NCI-H510A (cell line): ENCODE data around the gene GTF3C1.
"Not testable (repeated sequence)": the region's sequence is repeated elsewhere in the genome, so short reads cannot be mapped to it uniquely, and the experiment has no call there.

ENCODE experiments used
- DNase-seq: peaks from one replicate; lab custom pipeline; 2025; lab: John Stamatoyannopoulos, UW

Gene GTF3C1, protein sequence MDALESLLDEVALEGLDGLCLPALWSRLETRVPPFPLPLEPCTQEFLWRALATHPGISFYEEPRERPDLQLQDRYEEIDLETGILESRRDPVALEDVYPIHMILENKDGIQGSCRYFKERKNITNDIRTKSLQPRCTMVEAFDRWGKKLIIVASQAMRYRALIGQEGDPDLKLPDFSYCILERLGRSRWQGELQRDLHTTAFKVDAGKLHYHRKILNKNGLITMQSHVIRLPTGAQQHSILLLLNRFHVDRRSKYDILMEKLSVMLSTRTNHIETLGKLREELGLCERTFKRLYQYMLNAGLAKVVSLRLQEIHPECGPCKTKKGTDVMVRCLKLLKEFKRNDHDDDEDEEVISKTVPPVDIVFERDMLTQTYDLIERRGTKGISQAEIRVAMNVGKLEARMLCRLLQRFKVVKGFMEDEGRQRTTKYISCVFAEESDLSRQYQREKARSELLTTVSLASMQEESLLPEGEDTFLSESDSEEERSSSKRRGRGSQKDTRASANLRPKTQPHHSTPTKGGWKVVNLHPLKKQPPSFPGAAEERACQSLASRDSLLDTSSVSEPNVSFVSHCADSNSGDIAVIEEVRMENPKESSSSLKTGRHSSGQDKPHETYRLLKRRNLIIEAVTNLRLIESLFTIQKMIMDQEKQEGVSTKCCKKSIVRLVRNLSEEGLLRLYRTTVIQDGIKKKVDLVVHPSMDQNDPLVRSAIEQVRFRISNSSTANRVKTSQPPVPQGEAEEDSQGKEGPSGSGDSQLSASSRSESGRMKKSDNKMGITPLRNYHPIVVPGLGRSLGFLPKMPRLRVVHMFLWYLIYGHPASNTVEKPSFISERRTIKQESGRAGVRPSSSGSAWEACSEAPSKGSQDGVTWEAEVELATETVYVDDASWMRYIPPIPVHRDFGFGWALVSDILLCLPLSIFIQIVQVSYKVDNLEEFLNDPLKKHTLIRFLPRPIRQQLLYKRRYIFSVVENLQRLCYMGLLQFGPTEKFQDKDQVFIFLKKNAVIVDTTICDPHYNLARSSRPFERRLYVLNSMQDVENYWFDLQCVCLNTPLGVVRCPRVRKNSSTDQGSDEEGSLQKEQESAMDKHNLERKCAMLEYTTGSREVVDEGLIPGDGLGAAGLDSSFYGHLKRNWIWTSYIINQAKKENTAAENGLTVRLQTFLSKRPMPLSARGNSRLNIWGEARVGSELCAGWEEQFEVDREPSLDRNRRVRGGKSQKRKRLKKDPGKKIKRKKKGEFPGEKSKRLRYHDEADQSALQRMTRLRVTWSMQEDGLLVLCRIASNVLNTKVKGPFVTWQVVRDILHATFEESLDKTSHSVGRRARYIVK (N-terminal part only)

DNA sequence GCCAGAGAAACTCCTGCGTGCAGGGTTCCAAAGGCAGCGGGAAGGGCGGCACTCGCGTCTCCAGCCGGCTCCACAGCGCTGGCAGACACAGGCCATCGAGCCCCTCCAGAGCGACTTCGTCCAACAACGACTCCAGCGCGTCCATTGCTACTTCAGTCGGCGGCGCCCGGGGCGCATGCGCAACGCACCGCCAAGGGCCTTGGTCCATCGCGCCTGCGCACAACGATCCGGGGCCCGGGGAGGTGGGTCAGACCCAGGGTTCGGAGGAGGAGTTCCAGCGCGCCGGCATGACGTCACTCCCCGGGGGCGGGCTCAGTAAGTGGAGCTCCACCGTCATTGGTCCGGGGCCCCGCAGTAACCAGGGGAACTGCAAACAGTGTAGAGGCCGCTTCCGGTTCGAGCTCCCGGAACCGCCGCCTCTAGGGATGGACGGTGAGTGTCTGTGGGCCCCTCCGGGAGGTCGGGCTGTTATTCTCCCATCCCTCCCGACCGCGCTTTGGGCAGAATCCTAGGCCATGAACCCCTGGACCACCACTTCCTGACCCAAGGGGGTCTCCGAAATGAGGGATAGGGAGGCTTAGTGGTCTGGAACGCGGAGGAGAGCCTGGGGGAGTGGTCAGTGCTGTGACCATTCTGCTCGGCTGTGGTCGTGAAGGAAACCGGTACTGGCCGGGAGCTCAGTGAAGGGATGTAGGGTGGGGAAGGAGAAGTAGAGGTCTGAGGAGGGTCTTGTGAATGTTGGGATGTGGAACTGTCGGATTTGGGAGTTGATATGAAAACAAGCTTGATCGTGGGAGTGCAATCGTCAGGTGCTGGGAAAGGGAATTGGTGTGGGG lies at the start of gene GTF3C1, which contains the start of gene KATNIP:
Gene GTF3C1, minus strand, starts transcription at position 168 of the 836 bp plus-strand sequence. Its CDS starts 23 bp downstream, at position 145.
Gene KATNIP, plus strand, starts transcription at position 399 of the 836 bp plus-strand sequence. Its CDS starts 27 bp downstream, at position 426.
- peak; percentile 95 for DNase-seq

DNA sequence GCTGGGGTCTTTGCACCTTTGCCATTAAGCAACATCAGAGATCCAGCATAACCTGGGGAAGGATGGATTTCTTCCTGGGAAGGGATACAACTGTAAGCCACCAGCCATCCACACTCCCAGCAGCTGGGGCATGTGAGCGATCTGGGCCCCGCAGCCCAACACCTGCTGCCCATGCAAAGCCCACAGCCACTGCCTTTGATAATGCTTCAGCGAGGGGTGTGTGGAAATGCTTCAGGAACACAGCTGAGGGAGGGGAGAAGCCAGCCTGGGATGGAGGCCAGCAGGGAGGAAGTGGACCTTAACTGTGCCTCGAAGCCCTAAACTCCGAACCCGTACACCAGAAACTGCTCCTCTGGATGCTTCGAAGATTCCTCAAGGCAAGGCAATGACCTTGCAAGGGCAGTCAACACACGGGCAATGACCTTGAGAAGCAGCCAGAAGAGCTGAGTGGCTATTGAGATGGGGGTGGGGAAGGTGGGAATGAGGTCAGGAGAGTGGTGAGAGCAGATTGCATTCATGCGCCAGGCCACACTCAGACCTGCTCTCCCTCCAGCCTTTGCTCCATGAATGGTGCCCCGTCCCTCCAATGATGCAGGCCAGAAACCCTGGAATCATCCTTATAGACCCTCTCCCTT lies 49.3 kb upstream of the GTF3C1 start:
- DNase-seq = no peak

DNA sequence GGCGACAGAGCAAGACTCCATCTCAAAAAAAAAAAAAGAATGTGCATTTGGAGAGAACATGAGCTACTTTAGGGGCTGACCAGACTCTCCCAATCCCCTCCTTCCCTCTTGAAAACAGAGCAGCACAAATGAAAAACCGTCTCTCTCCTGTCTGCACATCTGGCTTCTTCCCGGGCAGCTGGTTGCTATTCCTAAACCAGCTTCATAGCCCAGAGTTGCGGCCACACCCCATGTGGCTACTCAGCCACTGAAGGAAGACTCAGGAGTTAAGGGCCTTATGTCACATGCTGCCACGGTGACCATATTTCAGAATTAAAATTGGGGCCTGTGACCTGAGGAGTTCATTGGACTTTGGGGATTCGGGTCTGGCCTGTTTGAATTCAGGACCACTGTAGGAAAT lies 48.5 kb upstream of the GTF3C1 start:
- DNase-seq = no peak

DNA sequence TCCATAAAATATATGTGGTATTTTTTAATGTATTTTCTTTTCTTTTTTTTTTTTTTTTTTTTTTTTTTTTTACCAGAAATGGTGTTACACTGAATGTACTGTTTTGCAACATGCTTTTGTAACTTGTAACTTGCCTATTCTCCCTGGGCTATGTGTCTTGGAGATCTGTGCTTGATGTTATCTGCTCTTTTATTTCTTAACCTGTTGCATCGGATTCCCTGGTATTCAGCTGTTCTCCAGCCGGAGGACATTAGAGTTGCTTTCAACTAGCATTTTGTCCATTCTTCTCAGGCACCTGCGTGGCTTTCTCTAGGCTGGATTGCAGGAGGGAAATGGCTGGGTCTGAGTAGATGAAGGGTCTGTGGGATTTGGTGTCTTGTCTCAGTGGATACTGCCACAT lies 47.6 kb upstream of the GTF3C1 start:
- no peak for DNase-seq

DNA sequence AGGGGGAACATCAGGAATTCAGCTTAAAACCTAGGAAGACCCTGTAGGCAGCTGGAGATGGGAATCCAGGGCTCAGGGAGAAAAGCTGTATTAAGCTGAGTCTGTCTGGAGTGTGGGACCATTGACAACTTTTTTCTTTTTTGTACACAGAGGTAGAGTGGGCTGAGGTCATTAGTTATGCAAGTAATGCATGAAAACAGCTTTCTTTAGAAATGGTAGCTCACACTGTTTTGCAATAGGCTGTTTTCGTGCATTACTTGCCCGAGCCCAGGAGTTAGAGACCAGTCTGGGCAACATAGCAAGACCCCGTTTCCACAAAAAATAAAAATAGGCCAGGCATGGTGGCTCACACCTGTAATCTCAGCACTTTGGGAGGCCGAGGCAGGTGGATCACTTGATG lies 46.7 kb upstream of the GTF3C1 start:
- no peak for DNase-seq

DNA sequence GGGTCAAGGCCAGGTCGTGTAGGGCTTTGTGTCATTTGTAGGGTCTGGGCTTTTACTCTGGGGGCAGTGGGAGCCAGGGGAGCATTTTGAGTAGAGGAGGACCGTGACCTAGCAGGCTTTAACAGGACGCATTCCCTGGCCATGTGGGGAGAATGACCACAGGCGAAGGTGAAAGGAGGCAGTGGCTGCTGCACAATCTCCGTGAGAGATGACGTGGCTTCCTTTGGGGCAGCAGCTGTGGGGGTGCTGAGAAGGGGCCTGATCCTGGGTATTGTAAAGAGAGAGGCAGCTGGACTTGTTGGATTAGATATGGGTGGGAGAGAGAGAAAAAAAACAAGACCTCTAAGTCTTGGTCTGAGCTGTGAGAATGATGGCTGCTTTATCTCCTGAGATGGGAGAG lies 46.3 kb upstream of the GTF3C1 start:
- DNase-seq = no peak

DNA sequence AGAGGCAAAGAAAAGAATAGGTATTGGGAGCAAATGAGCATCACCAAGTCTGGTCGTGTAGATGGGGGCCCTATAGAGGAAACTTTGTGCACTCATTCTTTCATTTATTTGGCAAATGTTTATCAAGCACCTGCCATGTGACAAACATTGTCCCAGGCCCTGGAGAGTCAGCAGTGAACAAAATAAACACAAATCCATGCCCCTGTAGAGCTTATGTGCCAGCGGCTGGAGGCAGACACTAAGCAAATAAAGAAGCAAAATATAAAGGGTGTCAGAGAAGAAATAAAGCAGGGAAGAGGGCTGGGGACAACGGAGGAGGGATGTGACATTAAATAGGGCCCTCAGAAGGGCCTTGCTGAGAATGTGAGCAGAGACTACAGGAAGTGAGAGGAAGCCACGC lies 45.8 kb upstream of the GTF3C1 start:
- no peak for DNase-seq

DNA sequence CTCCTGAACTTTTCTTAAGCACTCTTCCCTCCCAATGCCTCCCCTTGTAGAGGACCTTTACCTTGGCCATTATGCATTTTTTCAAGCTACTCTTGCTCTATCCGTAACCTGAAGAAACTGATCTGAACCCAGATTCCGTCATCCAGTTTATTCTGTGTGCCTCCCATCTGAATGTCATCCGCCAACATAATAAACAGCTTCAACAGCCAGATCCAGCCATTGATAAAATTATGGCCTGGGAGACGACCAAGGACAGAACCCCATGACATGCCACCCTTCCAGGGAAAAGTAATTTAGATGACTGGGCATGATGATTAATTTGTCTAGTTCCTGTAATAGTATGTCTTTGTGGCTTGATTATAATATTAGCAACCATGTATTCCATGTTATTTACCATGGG lies 42.1 kb upstream of the GTF3C1 start:
- no peak for DNase-seq

DNA sequence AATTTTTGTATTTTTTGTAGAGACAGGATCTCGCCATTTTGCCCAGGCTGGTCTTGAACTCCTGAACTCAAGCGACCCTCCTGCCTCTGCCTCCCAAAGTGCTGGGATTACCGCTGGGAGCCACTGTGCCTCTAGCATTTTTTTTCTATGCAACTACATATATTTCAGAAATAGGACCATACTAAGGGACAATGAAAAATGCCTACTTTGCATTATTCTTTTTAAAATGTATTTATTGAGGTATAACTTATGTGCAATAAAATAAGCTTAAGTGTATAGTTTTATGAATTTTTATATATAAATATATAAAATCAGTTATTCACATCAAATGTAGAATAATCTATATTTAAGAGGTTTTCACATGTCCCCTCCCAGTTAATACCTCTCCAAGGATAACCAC lies 38.3 kb upstream of the GTF3C1 start:
- DNase-seq = no peak

DNA sequence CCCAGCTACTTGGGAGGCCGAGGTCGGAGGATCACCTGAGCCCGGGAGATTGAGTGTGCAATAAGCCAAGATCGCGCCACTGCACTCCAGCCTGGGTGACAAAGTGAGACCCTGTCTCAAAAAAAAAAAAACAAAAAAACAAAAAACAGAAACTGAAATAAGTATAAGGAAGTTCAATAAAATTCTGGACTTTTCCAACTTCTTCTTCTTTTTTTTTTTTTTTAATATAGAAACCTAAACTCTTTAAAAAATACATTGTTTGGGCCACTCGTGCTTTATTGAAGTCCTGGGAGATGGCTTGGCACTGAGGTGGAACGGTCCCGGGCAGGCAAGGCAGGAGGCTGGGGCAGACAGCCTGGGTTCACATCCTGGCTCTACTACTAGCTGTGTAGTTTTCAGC lies 37.0 kb upstream of the GTF3C1 start:
- DNase-seq = no peak

DNA sequence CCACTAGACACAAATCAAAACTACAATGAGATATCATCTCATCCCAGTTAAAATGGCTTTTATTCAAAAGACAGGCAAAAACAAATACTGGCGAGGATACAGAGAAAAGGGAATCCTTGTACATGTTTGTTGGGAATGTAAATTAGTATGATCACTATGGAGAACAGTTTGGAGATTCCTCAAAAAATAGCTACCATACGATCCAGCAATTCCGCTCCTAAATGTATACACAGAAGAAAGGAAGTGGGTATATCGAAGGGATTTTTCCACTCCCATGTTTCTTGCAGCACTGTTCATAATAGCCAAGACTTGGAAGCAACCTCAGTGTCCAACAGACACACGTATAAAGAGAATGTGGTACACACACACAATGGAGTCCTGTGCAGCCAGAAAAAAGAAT lies 35.5 kb upstream of the GTF3C1 start:
- no peak for DNase-seq

DNA sequence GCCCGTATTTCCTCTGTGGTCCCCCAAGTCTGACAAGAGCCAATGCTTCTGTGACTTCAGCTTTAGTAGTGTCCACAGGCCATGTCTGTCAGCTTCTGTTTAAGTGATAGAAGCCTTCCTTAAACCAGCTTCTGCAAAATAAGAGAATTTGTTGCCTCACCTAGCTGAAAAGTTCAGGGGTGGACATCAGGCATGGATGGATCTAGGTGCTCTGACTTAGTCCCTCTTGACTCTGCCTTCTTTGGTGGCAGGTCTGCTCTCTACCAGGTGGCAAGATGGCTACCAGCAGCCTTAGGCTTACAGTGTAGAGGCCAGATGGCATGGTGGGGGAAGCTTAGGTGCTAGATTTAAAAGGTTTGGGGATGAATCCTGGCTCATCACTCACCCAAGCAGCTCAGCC lies 33.9 kb upstream of the GTF3C1 start:
- no peak for DNase-seq

DNA sequence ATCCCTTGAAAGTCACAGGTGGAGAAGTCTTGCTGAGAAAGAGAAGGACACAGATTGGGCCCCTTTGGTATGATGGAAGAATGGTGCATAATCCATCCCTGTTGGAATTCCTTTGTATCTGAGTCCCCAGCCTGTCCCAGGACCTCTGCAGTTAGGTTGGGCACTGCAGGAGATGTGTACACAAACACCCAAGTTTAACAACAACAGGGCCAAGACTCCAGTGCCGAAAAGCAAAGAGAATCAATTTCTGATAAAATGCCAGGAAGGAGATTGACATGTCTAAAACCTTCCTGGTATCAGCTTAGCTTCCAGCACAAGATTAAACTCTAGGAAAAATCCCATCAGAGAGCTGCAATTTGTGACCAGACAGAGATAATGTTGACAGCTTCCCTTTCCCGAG lies 33.2 kb upstream of the GTF3C1 start:
- DNase-seq = no peak

DNA sequence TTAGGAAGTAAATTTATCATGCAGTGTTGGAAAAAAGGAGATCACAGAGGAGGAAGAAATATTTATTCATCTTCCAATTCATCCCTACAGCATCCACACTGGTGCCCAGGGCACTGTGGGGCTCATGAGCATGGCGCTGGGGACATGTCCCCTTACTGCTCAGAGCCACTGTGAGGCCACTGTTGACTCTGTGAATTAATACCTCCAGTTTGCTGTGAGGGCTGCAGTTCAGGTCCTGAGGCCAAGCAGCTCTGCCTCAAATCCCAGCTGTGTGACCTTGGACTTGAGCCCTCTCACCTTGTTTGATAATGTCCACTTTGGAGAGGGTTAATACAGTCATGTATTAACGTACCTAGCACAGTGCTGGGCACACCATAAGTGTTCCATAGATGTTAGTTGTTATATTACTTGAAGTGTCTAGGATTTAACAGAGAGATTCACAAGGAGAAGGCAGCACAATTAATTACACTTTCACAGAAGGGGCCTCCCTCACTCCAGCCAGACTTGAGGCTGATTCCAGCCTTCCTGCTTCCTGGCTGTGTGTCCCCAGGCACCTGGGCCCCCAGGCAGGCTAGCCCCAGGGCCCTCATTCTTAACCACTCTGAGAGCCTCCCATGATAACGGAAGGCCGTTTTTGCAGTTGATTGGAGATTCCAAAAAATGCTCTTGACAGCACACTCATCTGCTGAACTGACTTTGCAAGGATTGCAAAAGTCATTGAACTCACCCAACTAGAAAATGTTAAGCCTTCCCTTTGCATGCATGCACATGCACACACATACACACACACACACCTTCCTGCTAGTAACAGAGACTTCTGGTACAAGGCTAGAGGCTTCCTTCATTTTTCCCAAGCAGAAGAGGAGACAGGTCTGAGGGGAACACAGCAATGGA lies 29.6 kb upstream of the GTF3C1 start:
- no peak for DNase-seq

DNA sequence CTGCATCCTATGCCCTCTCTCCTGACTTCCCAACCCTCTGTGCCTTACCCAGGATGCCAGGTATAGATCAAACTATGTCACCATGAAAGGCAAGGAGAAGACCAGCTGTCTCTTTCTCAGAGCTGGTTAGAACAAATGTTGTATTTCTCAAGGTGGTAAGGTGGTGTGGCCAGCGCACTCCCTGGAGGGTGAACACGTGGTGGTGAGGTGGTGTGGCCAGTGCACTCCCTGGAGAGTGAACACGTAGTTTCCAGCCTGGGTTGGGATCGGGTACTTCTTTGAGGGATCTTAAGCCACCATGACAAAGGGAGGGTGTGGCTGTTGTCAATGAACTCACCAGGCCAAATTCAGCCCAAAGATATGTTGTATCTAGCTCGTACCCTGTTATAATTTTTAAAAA lies 27.0 kb upstream of the GTF3C1 start:
- DNase-seq = no peak

DNA sequence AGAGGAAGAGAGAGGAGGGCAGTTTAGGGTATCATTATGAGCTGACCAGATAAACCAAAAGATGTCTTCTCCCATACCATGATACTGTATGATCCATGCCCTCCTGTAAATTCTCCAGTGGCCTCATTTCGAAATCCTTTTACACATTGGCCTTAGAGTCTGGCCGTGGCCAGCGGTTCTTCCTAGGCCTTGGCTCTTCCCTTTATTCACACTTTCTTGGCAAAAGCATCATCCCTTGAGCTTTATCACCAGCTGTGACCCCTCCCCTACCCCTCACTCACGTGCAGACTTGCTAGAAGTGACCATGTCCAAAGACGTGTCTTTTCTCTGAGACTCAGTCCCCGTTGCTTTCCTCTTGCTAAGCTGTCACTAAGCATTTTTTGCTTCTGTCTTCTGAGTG lies 23.0 kb upstream of the GTF3C1 start:
- no peak for DNase-seq

DNA sequence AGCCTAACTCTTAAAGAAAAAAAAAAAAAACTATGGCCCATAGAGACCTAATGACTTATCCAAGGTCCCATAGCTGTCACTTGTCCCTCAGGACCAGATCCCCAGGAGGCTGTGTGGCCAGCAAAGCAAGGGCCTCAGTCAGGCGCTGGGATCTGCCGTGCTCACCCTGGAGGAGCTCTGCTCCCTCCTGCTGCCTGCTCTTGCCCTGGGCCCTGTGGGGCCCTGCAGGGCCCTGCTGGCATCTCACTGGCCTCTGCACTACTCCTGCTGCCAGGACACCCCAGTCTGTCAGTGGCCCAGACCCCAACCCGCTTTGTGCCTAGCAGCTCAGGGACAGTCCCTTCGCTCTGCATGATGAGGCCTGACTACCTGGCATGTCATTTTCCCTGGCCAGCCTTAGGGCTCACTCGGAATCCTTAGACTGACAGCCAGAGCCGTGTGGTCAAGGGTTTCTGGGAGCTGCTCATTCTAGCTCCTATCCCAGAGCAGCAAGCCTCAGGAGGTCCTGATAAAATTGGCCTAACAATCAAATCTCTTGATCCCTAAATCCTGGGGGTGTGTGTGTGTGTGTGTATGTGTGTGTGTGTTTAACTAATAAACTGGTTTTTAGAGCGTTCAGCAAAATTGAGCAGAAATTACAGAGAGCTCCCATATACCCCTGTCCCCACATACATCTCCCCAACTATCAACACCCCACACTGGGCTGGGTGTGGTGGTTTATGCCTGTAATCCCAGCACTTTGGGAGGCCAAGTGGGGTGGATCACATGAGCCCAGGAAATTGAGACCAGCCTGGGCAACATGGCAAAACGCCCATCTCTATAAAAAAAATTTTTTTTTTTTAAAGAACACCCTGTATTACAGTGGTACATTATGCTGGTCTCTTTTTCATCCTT lies 22.0 kb upstream of the GTF3C1 start:
- no peak for DNase-seq

DNA sequence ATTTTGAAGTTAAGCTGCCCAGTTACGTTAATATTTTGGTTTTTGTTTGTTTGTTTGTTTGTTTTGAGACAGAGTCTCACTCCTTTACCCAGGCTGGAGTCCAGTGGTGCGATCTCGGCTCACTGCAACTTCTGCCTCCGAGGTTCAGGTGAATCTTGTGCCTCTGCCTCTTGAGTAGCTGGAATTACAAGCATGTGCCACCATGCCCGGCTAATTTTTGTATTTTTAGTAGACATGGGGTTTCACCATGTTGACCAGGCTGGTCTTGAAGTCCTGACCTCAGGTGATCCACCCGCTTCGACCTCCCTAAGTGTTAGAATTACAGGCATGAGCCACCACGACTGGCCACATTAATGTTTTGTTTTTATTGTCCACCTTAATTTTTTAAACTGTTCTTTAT lies 21.3 kb upstream of the GTF3C1 start:
- DNase-seq = not testable (repeated sequence)

DNA sequence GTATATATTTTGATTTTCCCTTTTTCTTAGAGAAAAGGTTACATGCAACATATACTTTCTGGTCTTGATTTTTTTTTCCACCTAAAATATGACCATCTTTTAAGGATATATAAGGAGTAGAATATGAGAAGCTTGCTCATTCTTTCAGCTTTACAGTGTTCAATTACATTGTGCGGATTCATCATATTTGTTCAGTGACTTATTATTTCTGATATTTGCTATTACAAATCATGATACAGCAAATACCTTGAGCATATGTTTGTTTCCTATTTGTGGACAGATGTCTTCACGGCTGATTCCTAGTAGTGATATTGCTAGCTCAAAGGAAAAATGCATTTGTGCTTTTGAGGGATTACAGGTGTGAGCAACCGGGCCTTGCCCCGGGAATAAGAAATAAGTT lies 18.4 kb upstream of the GTF3C1 start:
- DNase-seq = no peak
